Midbrain (tissue), 1 donor: Measurements from ENCODE around the gene COL6A2.
"Not testable (repeated sequence)": the region's sequence is repeated elsewhere in the genome, so short reads cannot be mapped to it uniquely, and the experiment has no call there.

Experiments
- DNase-seq: peaks from one replicate; lab custom pipeline; 2025; lab: John Stamatoyannopoulos, UW

The COL6A2 gene

GRCh38 chr21:46097336-46098293 is at the start of gene COL6A2:
Gene COL6A2 (plus strand): TSS chr21:46098112.
- DNase-seq, result no peak

- DNase-seq, result no peak
Measured at GRCh38 chr21:46048926-46049889, 48.7 kb upstream of the COL6A2 start.

- no peak for DNase-seq
Measured at GRCh38 chr21:46049890-46050667, 47.8 kb upstream of the COL6A2 start.

GRCh38 chr21:46050668-46051378 is 47.1 kb upstream of the COL6A2 start:
- no peak for DNase-seq

- DNase-seq, result no peak
Measured at GRCh38 chr21:46051379-46051770, 46.5 kb upstream of the COL6A2 start.

GRCh38 chr21:46051821-46052675 is 45.9 kb upstream of the COL6A2 start:
- DNase-seq, result no peak

- no peak for DNase-seq
Measured at GRCh38 chr21:46052703-46053651, 44.9 kb upstream of the COL6A2 start.

- no peak for DNase-seq
Measured at GRCh38 chr21:46054031-46054430, 43.9 kb upstream of the COL6A2 start.

GRCh38 chr21:46054451-46054881 is 43.4 kb upstream of the COL6A2 start:
- no peak for DNase-seq

GRCh38 chr21:46055863-46056281 is 42.0 kb upstream of the COL6A2 start:
- DNase-seq, result no peak

- no peak for DNase-seq
Measured at GRCh38 chr21:46056450-46056903, 41.4 kb upstream of the COL6A2 start.

GRCh38 chr21:46057111-46057709 is 40.7 kb upstream of the COL6A2 start:
- no peak for DNase-seq

- no peak for DNase-seq
Measured at GRCh38 chr21:46057710-46058241, 40.1 kb upstream of the COL6A2 start.

- no peak for DNase-seq
Measured at GRCh38 chr21:46058431-46059145, 39.3 kb upstream of the COL6A2 start.

- no peak for DNase-seq
Measured at GRCh38 chr21:46059195-46059594, 38.7 kb upstream of the COL6A2 start.

GRCh38 chr21:46059711-46060455 is 38.0 kb upstream of the COL6A2 start:
- DNase-seq, result not testable (repeated sequence)
